Effector CD8-positive, alpha-beta T cell (primary cell): ENCODE measurements around the gene KLK1.
"Not testable (repeated sequence)": the region's sequence is repeated elsewhere in the genome, so short reads cannot be mapped to it uniquely, and the experiment has no call there.

ENCODE experiments used
- DNase-seq: peaks from one replicate; lab custom pipeline; 2025; lab: John Stamatoyannopoulos, UW

The KLK1 gene

GRCh38 chr19:50817941-50818858, 5.4 kb downstream of the KLK1 start:
- no peak for DNase-seq

- no peak for DNase-seq
Observed at GRCh38 chr19:50815439-50815838, 8.1 kb downstream of the KLK1 start.

GRCh38 chr19:50814883-50815282, 8.7 kb downstream of the KLK1 start:
- no peak for DNase-seq

GRCh38 chr19:50812474-50812873, 11.1 kb downstream of the KLK1 start:
- DNase-seq = no peak

- DNase-seq = not testable (repeated sequence)
Observed at GRCh38 chr19:50811622-50812238, 11.9 kb downstream of the KLK1 start.

GRCh38 chr19:50808856-50809255, 14.7 kb downstream of the KLK1 start:
- no peak for DNase-seq

GRCh38 chr19:50804420-50805272, 18.9 kb downstream of the KLK1 start:
- DNase-seq = peak; percentile 96

- DNase-seq = no peak
Observed at GRCh38 chr19:50803633-50804419, 19.8 kb downstream of the KLK1 start.

- no peak for DNase-seq
Observed at GRCh38 chr19:50801107-50801506, 22.5 kb downstream of the KLK1 start.

- DNase-seq = no peak
Observed at GRCh38 chr19:50799547-50799851, 24.1 kb downstream of the KLK1 start.

- no peak for DNase-seq
Observed at GRCh38 chr19:50798659-50799546, 24.7 kb downstream of the KLK1 start.

- no peak for DNase-seq
Observed at GRCh38 chr19:50797781-50798658, 25.6 kb downstream of the KLK1 start.

GRCh38 chr19:50797429-50797780, 26.2 kb downstream of the KLK1 start:
- DNase-seq = no peak

GRCh38 chr19:50796634-50797428, 26.8 kb downstream of the KLK1 start:
- DNase-seq = no peak

GRCh38 chr19:50796128-50796633, 27.4 kb downstream of the KLK1 start:
- no peak for DNase-seq

GRCh38 chr19:50795664-50796073, 27.9 kb downstream of the KLK1 start:
- DNase-seq = no peak

GRCh38 chr19:50794876-50795663, 28.5 kb downstream of the KLK1 start:
- no peak for DNase-seq
